Muscle of arm (tissue), 12 donors: ENCODE results near the gene LYSMD2. TPM values are rescaled to one million over a fixed set of nuclear protein-coding genes. Genes with fewer than 3 reads are reported as not detected.

Experiments used
- DNase-seq: peaks from one replicate; pipeline ENCODE4 v3.0.0-alpha.2; 2013
- polyA plus RNA-seq, 12 donors: library from polyadenylated mRNA; unstranded; fragments of 120-200 nt; gene quantifications; one replicate each; pipeline ENCODE4 v1.2.1, GENCODE V29; 2013; ENCODE audit not compliant: insufficient read length in 12 of 12

The LYSMD2 gene
- polyA plus RNA-seq, 12 donors, result 5.8 to 11.0 (median 7.9) TPM; not detected in 2

- no peak for DNase-seq
Observed at GRCh38 chr15:51755790-51756189, 18.3 kb upstream of the LYSMD2 start.

- no peak for DNase-seq
Observed at GRCh38 chr15:51754267-51754666, 16.8 kb upstream of the LYSMD2 start.

GRCh38 chr15:51752888-51753287 is 15.4 kb upstream of the LYSMD2 start:
- no peak for DNase-seq

- DNase-seq, result no peak
Observed at GRCh38 chr15:51751697-51752683, 14.5 kb upstream of the LYSMD2 start.

GRCh38 chr15:51750792-51751696 is 13.6 kb upstream of the LYSMD2 start, which contains the start of gene TMOD2:
TMOD2 (plus strand) TSS chr15:51751597; CDS start chr15:51766442, 14,845 bp downstream.
- DNase-seq, result no peak

GRCh38 chr15:51750186-51750585 is 12.7 kb upstream of the LYSMD2 start:
- DNase-seq, result no peak

- DNase-seq, result no peak
Observed at GRCh38 chr15:51749307-51749706, 11.9 kb upstream of the LYSMD2 start.

GRCh38 chr15:51739061-51739712 is 1.7 kb upstream of the LYSMD2 start:
- no peak for DNase-seq

GRCh38 chr15:51738553-51738952 is 1.1 kb upstream of the LYSMD2 start:
- no peak for DNase-seq

GRCh38 chr15:51736751-51737521 is 519 bp downstream of the LYSMD2 start:
- no peak for DNase-seq

GRCh38 chr15:51736069-51736468 is 1.4 kb downstream of the LYSMD2 start:
- DNase-seq, result no peak

- no peak for DNase-seq
Observed at GRCh38 chr15:51735228-51736010, 2.0 kb downstream of the LYSMD2 start.

GRCh38 chr15:51732646-51733045 is 4.8 kb downstream of the LYSMD2 start:
- DNase-seq, result no peak

- peak; percentile 22 for DNase-seq
Observed at GRCh38 chr15:51731549-51732267, 5.7 kb downstream of the LYSMD2 start.

- no peak for DNase-seq
Observed at GRCh38 chr15:51727141-51727897, 10.1 kb downstream of the LYSMD2 start.

GRCh38 chr15:51726302-51727073 is 11.0 kb downstream of the LYSMD2 start:
- peak; percentile 30 for DNase-seq

- no peak for DNase-seq
Observed at GRCh38 chr15:51724673-51725072, 12.8 kb downstream of the LYSMD2 start.

- DNase-seq, result no peak
Observed at GRCh38 chr15:51724199-51724598, 13.3 kb downstream of the LYSMD2 start.
